ENCODE data around the gene FOXL3. TPM values are rescaled to one million over a fixed set of nuclear protein-coding genes. Genes with fewer than 3 reads are reported as not detected.

The FOXL3 gene
- total RNA-seq, 1 experiment from 2014 or later: not detected

DNA sequence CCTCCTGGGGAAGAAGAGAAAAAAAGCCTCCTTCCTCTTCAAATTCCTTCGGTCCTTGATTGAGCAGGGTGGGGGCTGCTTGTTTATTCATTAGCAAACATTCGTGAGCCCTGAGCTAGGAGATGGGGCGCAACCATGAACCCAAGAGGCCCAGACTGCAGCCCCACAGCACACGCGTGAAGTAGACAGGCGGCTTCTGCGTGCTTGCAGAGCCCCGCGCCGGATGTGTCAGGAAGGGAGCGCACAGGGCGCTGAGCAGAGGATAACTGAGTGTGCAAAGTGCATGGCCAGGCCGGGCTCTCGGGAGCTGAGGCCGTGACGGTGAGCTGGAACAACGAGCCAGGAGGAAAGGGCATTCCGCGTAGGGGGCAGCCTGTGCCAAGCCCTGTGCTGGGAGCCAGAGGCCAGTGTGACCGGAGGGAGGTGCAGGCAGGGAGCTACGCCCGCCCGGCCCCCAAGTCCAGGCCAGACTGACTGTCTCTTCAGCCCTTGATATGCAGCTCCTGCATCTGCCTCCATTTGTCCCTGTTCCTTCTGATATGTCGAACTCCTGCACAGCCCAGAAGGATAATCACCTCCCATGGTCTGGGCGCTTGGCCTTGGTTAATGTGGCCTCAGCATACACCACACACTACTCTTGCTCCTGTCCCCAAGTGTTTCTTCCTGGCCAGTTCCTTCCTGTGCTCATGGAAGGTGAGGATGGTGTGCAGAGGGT lies 4.6 kb downstream of the FOXL3 start:
- BruUV-seq (replicated peaks): no TSS peak
- Histone ChIP-seq H3K9me2 (ENCODE audit: insufficient read depth) (no peaks in the 10 kb centered on the region), H3K36me3 (ENCODE audit: control insufficient read depth in 1 of 2, insufficient read depth in 2 of 2, low read length in 2 of 2) (no peaks in the 10 kb centered on the region), H3K9me3 (ENCODE audit: control insufficient read depth in 1 of 2, insufficient read depth in 1 of 2, low read depth in 1 of 2, low read length in 2 of 2) (no peaks in the 10 kb centered on the region; a peak in 1 of 4 replicates), H3K27me3 (ENCODE audit: insufficient read depth, low read length) (no peaks in the 10 kb centered on the region), H3K27ac (ENCODE audit: low read depth, low read length) (no peak overlapping the region), H4K20me1 (ENCODE audit: insufficient read depth) (no peaks in the 10 kb centered on the region), H3K4me2 (ENCODE audit: low read length) (no peak overlapping the region), H3K79me2 (ENCODE audit: insufficient read depth, low read length) (no peaks in the 10 kb centered on the region), H2AFZ (ENCODE audit: low read depth, low read length, poor library complexity, severe bottlenecking) (no peak overlapping the region), H3K4me1 (ENCODE audit: control insufficient read depth in 1 of 2, insufficient read depth in 2 of 2, low read length in 2 of 2) (no peaks in the 10 kb centered on the region), H3K4me3 (replicated peaks in 1 of 2; ENCODE audit: low read depth in 1 of 2, low read length in 2 of 2) (no peak overlapping the region), H3K9ac (ENCODE audit: low read length) (no peak overlapping the region)
- ATAC-seq: no peak
- TF ChIP-seq MAX (IDR thresholded peaks at IDR 0.05) (no peak), EZH2phosphoT487 (IDR thresholded peaks at IDR 0.05; ENCODE audit: borderline replicate concordance) (no peak)
- ChIA-PET RAD21 (ENCODE audit: low non-redundant PET in 1 of 2, low total read pairs in 2 of 2, uncharacterized antibody in 2 of 2, unreplicated experiment in 2 of 2) (no interaction called here), POLR2A (no interaction called here), CTCF (no interaction called here)
- intact Hi-C loops (cut with micrococcal nuclease): no loop called here
- DNase-seq (ENCODE audit: low read depth, low spot score): no peak

- CTCF ChIA-PET: no interaction called here
- Histone ChIP-seq H3K27me3 (ENCODE audit: insufficient read depth, low read length) (no peaks in the 10 kb centered on the region), H3K4me2 (ENCODE audit: low read length) (no peak overlapping the region), H2AFZ (ENCODE audit: low read depth, low read length, poor library complexity, severe bottlenecking) (no peak overlapping the region), H3K9me2 (ENCODE audit: insufficient read depth) (no peaks in the 10 kb centered on the region), H3K4me3 (replicated peaks in 1 of 2; ENCODE audit: low read depth in 1 of 2, low read length in 2 of 2) (no peak overlapping the region), H3K9ac (ENCODE audit: low read length) (no peak overlapping the region), H3K4me1 (ENCODE audit: control insufficient read depth in 1 of 2, insufficient read depth in 2 of 2, low read length in 2 of 2) (no peaks in the 10 kb centered on the region), H3K27ac (ENCODE audit: low read depth, low read length) (no peak overlapping the region), H3K9me3 (ENCODE audit: control insufficient read depth in 1 of 2, insufficient read depth in 1 of 2, low read depth in 1 of 2, low read length in 2 of 2) (no peaks in the 10 kb centered on the region; a peak in 1 of 4 replicates), H3K79me2 (ENCODE audit: insufficient read depth, low read length) (no peaks in the 10 kb centered on the region), H3K36me3 (ENCODE audit: control insufficient read depth in 1 of 2, insufficient read depth in 2 of 2, low read length in 2 of 2) (no peaks in the 10 kb centered on the region), H4K20me1 (ENCODE audit: insufficient read depth) (no peaks in the 10 kb centered on the region)
- no peak for DNase-seq (ENCODE audit: low read depth, low spot score)
- RAD21 ChIA-PET (ENCODE audit: low non-redundant PET in 1 of 2, low total read pairs in 2 of 2, uncharacterized antibody in 2 of 2, unreplicated experiment in 2 of 2): no interaction called here
- no peak for TF ChIP-seq EGR1 (IDR thresholded peaks at IDR 0.05; ENCODE audit: low read depth)
- no peak for TF ChIP-seq JUND (IDR thresholded peaks at IDR 0.05)
- no peak for ATAC-seq
- POLR2A ChIA-PET: no interaction called here
- no TSS peak for BruUV-seq (replicated peaks)
- intact Hi-C loops (cut with micrococcal nuclease): no loop called here
Observed at GRCh38 chr7:295155-296154, 5.5 kb downstream of the FOXL3 start.
